Skin epidermis (tissue), 12 donors: ENCODE measurements around the gene DNAH14.
"Not testable (repeated sequence)": the region's sequence is repeated elsewhere in the genome, so short reads cannot be mapped to it uniquely, and the experiment has no call there.

Source experiments
- H3K27ac ChIP-seq, 21 experiments: fragments of 200-600 bp; sonication (generic) in 11 of 21; one replicate each; pipeline ENCODE4 v1.5.0; 2020; ENCODE audit warnings: mild to moderate bottlenecking in 3 of 21, inconsistent platforms in 2 of 21, moderate library complexity in 2 of 21
- H3K4me3 ChIP-seq, 7 experiments: fragments of 200-600 bp; sonication (generic) in 2 of 7; one replicate each; pipeline ENCODE4 v1.5.0; 2020; ENCODE audit warnings: inconsistent platforms in 2 of 7, mild to moderate bottlenecking in 2 of 7, moderate library complexity in 1 of 7

The DNAH14 gene

DNA sequence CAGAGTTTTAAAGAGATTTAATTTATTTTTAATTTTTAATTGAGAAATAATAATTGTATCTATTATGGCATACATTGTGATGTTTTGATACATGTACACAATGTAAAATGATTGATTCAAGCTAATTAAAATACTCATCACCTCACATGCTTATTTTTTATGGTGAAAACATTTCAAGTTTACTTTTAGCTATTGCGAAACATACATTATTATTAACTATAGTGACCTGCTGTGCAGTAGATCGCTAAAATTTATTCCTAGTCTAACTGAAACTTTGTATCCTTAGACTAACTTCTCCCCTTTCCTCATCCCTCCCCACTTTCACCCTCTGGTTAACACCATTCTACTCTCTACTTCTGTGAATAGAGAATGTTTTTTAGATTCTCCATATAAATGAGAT lies 191.6 kb downstream of the DNAH14 start:
- Histone ChIP-seq H3K27ac (no peak overlapping the region), H3K4me3 (no peak overlapping the region)

DNA sequence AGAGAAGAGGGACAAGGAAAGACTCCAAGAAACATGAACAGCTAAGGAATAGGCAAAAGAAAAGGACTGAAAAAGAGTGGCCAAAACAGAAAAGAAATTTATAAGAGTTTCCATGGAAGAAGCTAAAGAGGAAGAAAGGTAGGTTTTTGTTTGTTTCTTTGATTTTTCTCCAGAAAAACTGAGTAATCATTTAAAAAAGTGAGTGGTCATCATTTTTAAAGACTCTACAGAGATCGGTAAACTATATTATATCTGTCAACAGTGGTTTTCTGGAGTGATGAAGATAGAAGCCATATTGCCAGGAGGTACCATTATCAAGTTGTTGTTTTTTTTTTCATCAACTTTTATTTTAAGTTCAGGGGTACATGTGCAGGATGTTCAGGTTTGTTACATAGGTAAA lies 202.4 kb downstream of the DNAH14 start:
- Histone ChIP-seq H3K4me3 (no peak overlapping the region), H3K27ac (no peak overlapping the region)

DNA sequence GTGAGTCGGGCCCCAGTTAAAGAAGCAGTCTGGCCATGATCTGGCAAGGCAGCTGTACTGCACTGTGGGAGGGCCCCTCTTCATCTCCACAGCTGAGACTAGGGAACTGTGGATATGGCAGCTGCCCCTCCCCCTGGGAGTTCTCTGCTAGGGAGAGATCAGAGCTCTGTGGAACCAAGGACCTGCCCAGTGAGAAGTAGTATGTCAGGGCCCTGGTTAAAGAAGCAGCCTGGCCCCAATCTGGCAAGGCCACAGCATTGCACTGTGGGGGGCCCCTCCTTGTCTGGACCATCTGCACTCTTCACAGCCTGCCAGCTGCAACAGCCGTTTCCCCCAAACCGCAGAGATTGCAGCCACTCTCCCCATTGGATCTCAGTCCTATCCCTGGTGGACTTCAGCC lies 208.5 kb downstream of the DNAH14 start:
- Histone ChIP-seq H3K27ac (no peak overlapping the region), H3K4me3 (no peak overlapping the region)

DNA sequence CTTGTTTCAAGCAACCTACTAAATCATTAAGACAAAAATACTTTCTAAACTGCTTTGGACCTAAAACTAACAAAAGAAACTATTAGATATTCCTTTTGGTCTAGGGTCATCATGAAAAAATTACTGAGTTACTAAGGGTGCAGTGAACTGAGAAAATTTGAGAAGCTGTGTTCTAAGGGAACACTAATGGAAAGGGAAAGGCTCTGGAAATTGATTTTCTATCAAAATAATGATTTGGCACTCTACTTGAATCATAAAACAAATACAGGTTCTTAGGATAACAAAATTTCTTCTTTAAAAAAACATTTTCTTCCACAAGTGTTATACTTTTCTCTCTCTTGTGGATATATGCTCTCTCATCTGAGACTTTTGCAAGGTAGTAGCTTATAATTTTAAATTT lies 213.5 kb downstream of the DNAH14 start:
- Histone ChIP-seq H3K27ac (peak overlapping the region in 1 of 21 experiments; percentile 31), H3K4me3 (no peak overlapping the region)

DNA sequence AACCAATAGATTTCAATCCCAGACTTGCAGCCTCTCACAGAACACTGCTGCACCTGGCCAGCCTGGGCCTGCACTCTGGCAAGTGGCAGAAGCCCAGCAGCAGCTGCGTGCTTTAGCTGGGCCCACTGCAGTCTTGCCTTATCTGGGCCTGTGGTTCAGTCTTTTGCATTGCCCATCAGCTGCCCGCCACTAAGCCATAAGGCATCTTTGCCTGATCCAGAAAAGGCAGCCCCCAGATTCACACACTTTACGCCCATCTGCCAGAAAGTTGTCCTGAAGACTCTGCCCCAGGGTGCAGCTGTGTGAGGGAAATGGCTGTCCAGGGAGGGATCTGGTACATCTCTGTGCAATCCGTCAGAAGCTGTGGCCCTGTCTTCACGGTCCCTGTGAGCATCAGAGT lies 217.0 kb downstream of the DNAH14 start:
- no peak overlapping the region for H3K4me3 ChIP-seq
- H3K27ac ChIP-seq, result peak overlapping the region in 1 of 21 experiments; percentile 63

DNA sequence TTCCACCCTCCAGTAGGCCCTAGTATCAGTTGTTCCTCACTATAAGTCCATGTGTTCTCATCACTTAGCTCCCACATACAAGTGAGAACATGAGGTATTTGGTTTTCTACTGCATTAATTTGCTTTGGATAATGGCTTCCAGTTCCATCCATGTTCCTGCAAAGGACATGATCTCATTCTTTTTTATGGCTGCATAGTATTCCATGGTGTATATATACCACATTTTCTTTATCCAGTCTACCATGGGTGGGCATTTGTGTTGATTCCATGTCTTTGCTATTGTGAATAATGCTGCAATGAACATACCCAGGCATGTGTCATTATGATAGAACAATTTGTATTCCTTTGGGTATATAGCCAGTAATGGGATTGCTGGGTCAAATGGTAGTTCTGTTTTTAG lies 218.3 kb downstream of the DNAH14 start:
- not testable (repeated sequence) for H3K4me3 ChIP-seq, H3K27ac ChIP-seq

DNA sequence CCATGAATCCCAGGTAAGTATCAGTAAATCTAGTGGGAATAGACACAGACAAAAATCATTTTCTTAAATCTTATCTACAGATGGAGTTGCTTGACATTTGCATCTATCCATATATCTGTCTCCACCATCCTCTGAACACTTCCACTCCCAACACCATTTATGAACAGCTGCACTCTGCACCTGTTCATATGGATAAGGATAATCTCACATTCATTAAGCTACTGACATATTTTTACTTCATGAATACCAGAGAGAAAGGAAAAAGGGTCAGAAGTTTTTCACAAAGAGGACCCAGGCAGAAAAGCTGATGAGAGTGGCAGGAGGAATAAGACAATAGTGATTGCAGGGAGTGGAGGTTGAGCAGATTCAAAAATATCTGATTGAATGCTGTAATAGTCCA lies 222.6 kb downstream of the DNAH14 start:
- Histone ChIP-seq H3K4me3 (no peak overlapping the region), H3K27ac (no peak overlapping the region)

DNA sequence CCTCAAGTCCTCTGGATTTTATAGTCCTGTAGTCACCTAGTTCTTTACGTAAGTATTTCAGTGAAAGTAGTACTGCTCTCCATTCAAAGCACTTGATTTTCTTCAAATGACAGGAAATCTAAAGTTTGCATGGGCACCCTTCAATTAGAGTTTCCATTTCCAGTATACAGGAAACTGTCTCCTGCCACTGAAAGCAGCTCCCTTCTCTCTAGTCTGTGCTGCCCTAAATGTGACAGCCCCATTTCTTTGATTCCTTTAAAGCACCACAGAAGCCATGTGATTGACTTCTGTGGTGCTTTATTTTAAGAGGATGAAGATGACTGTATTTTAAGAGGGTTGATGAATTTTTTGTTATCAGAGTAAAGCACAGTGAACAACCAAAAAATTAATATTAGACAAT lies 226.1 kb downstream of the DNAH14 start:
- H3K4me3 ChIP-seq, result no peak overlapping the region
- no peak overlapping the region for H3K27ac ChIP-seq

DNA sequence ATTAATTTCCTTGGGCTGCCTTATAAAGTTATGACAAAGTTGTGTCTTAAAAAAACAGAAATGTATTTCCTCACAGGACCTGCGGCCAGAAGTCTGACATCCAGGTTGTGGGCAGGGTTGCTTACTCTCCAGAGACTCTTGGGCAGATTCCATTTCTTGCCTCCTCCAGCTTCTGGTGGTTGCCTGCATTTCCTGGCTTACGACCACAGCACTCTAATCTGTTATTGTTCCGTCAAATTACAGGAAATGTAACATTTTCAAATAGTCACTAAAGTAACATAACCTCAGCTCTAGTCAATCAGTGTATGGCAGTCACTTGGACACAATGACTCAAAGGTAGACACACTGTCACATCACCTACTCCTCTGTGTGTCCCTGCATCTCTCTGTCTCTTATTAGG lies 226.8 kb downstream of the DNAH14 start:
- H3K4me3 ChIP-seq, result no peak overlapping the region
- H3K27ac ChIP-seq, result no peak overlapping the region

DNA sequence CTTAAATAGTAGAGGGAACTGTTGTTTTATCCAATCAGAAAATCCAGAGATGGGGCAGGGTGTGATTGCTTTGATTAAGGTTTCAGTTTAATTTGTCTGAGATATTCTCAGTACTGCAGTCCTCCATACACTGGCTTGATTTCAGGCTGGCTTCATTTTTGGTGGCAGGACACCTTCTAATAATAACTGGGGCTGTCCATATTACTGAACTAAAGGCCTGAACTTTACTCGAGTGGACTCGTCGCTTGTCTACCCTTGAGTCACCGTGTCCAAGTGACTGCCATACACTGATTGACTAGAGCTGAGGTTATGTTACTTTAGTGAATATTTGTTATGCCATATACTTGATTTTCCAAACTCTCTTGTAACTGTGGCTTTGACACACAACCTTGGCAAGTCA lies 228.8 kb downstream of the DNAH14 start:
- no peak overlapping the region for H3K27ac ChIP-seq

DNA sequence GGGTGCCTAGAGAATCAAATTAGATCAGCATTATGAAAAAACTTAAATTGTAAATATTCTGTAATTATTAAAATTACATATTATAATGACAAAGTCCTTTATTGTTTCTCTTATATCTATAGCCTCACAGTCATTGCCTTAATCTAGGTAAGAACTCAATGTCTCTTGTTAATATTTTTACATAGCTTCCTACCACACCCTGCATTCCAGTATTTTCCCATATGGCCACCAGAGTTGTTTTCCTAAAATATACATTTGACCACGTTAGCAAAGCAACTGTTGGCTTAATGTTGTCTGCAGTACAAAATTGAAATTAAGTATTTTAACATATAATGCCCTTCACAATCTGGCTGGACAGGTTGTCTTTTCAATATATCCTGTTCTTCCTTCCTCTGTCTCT lies 230.3 kb downstream of the DNAH14 start:
- H3K27ac ChIP-seq, result no peak overlapping the region
- no peak overlapping the region for H3K4me3 ChIP-seq

More for the DNA sequence above, 228.8 kb downstream of the DNAH14 start:
- H3K4me3 ChIP-seq, result no peak overlapping the region

DNA sequence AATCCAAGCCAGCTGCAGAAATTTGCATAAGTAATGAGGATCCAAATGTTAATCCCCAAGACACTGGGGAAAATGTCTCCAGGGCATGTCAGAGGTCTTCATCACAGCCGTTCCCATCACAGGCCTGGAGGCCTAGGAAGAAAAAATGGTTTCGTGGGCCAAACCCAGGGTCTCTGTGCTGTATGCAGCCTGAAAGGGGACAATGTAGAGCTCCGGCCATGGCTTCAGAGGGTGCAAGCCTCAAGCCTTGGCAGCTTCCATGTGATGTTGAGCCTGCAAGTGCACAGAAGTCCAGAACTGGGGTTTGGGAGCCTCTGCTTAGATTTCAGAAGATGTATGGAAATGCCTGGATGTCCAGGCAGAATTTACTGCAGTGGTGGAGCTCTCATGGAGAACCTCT lies 247.9 kb downstream of the DNAH14 start:
- H3K4me3 ChIP-seq, H3K27ac ChIP-seq: not testable (repeated sequence)

DNA sequence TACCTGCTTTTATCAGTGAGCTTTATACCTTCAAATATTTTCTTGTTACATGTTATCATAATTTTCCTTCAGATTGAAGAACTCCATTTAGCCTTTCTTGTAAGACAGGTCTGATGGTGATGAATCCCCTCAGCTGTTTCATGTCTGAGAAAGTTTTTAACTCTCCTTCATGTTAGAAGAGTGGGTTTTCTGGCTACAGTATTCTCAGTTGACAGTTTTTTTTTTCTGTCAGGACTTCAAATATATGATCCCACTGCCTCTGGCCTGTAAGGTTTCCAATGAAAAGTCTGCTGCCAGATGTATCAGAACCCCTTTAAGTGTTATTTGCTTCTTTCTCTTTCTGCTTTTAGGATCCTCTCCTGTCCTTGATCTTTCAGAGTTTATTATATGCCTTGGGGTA lies 250.2 kb downstream of the DNAH14 start:
- no peak overlapping the region for H3K4me3 ChIP-seq
- no peak overlapping the region for H3K27ac ChIP-seq

DNA sequence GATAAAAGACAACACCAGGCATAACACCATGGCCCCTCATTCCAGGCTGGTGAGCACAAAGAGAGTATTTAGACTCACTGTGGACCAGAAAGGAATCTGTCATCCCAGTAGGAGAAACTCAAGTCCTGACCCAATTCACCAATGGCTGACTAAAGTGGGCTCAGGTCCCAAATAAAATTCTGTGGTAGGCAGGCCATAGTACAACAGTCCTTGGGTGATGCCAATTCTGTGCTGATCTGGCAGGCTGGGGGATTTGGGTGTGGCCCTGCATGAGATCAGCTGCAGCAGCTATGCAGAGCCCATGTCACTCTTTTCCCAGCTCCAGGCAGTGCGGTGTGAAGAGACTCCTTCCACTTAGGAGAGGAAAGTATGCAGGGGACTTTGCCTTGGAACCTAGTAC lies 253.2 kb downstream of the DNAH14 start:
- Histone ChIP-seq H3K27ac (no peak overlapping the region), H3K4me3 (no peak overlapping the region)

DNA sequence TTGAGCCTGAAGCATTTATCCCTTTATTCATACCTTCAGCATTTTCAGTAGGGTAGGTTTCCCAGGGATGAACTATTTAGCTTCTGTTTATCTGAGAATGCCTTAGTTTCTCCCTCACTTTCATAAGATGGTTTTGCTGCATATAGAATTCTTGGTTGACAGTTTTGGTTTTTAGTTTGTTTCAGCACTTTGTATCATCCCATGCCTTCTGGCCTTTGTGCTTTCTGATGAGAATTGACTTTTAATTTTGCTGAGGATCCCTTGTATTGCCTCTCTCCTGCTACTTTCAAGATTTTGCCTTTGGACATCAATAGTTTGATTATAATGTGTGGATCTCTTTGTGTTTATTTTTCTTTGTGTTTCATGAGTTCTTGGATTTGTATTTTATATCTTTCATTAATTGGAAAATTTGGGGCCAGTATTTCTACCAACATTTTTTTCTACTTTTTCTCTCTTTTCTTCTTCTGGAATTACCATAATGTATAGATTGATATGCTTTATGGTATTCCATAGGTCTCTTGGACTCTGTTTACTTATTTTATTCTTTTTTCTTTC lies 261.8 kb downstream of the DNAH14 start:
- no peak overlapping the region for H3K27ac ChIP-seq
- H3K4me3 ChIP-seq, result no peak overlapping the region

DNA sequence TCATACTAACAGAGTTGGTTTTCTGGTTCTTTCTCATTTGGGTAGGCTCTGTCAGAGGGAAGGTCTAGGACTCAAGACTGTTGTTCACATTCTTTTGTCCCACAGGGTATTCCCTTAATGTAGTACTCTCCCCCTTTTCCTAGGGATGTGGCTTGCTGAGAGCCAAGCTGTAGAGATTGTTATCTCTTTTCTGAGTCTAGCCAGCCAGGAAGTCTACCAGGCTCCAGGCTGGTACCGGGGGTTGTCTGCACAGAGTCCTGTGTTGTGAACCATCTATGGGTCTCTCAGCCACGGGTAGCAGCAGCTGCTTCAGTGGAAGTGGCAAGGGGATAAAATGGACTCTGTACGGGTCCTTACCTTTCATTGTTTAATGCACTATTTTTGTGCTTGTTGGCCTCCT lies 272.0 kb downstream of the DNAH14 start:
- no peak overlapping the region for H3K27ac ChIP-seq

DNA sequence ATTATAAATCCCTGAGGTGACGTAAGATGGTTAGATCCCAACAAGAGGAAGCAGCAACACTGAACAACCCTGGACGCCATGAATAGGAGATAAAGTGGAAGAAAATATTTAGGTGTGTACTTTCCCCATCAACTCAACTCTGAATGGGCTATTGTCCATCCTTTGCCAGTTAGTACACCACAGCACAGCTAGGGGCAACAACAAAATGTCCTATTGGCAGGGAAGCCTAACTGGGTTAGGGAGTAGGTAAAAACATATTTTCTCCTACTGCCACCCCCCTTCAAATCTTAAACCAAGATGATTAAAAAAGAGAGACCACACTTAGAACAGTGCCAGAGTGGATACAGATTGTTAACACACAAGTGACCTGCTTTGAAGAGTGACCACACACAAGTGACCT lies 278.3 kb downstream of the DNAH14 start:
- Histone ChIP-seq H3K27ac (no peak overlapping the region), H3K4me3 (no peak overlapping the region)

More for the DNA sequence above, 272.0 kb downstream of the DNAH14 start:
- H3K4me3 ChIP-seq, result no peak overlapping the region

DNA sequence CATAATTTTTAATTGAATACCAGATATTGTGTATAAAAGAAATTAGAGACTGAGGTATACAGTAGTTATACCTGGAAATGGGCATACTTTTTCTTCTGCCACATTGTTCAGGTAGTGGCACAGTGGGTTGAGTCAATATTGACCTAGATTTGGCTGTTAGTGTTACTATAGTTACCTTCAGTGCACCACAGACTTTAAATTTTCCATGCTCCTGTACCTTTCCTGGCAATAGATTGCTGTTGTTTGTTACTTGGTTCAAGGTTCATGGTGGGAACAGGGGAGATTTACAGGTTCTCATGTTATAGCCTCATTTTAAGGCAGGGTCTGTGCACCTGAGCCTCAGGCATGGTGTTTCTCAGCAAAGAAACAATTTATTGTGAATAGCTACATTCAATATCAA lies 279.7 kb downstream of the DNAH14 start:
- Histone ChIP-seq H3K27ac (no peak overlapping the region), H3K4me3 (no peak overlapping the region)

DNA sequence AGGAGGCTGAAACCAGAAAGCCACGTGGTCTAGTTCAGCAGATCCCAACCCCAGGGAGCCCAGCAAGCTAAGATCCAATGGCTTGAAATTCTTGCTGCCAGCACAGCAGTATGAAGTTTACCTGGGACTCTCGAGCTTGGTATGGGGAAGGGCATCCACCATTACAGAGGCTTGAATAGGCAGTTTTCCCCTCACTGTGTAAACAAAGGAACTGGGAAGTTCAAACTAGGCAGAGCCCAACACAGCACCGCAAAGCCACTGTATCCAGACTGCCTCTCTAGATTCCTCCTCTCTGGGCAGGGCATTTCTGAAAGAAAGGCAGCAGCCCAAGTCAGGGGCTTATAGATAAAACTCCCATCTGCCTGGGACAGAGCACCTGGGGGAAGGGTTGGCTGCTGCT lies 280.7 kb downstream of the DNAH14 start:
- not testable (repeated sequence) for H3K4me3 ChIP-seq, H3K27ac ChIP-seq

DNA sequence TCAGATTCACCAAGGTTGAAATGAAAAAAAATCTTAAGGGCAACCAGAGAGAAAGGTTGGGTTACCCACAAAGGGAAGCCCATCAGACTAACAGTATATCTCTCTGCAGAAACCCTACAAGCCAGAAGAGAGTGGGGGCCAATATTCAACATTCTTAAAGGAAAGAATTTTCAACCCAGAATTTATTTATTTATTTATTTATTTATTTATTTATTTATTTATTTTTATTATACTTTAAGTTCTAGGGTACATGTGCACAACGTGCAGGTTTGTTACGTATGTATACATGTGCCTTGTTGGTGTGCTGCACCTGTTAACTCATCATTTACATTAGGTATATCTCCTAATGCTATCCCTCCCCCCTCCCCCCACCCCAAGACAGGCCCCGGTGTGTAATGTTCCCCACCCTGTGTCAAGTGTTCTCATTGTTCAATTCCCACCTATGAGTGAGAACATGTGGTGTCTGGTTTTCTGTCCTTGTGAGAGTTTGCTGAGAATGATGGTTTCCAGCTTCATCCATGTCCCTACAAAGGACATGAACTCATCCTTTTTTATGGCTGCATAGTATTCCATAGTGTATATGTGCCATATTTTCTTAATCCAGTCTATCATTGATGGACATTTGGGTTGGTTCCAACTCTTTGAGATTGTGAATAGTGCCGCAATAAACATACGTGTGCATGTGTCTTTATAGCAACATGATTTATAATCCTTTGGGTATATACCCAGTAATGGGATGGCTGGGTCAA lies 282.4 kb downstream of the DNAH14 start:
- not testable (repeated sequence) for H3K4me3 ChIP-seq, H3K27ac ChIP-seq

DNA sequence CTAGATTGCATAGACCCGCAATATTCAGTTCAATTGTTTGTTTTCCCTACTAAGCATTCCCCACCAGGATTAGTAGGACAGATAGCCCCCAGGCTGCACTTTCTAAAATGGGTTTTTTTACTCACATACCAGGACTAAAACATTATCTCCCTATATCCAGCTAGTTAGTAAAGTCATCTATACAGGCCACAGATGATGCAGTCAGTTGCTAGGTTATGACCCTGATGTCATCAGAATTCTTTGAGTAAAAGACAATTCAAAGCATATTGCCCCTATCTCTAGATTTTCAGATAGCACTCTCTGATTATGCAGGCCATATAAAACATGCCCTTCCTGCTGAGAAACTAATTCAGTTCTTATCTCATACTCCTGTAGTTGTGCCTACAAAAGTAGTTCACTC lies 294.8 kb downstream of the DNAH14 start:
- H3K27ac ChIP-seq, result no peak overlapping the region
- H3K4me3 ChIP-seq, result no peak overlapping the region

DNA sequence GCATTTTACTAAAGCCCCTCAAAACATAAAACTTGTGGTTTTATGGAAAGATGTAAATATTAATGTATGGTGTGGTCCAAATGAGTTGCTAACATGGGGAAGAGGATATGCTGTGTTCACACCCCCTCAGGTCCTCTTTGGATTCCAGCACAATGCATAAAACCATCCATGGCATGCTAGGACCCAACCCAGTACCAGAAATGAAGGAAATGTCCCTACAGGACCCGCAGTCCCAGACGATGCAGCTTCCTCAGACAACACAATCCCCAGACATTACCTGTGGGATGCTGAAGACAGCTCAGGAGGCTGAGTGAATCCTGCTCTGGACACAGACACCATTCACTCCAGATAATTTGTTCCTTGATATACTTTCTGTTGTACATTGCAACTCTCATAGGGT lies 296.2 kb downstream of the DNAH14 start:
- H3K27ac ChIP-seq, result no peak overlapping the region

More for the DNA sequence above, 296.2 kb downstream of the DNAH14 start:
- no peak overlapping the region for H3K4me3 ChIP-seq
